ENCODE data around the gene MGAT1.

DNA sequence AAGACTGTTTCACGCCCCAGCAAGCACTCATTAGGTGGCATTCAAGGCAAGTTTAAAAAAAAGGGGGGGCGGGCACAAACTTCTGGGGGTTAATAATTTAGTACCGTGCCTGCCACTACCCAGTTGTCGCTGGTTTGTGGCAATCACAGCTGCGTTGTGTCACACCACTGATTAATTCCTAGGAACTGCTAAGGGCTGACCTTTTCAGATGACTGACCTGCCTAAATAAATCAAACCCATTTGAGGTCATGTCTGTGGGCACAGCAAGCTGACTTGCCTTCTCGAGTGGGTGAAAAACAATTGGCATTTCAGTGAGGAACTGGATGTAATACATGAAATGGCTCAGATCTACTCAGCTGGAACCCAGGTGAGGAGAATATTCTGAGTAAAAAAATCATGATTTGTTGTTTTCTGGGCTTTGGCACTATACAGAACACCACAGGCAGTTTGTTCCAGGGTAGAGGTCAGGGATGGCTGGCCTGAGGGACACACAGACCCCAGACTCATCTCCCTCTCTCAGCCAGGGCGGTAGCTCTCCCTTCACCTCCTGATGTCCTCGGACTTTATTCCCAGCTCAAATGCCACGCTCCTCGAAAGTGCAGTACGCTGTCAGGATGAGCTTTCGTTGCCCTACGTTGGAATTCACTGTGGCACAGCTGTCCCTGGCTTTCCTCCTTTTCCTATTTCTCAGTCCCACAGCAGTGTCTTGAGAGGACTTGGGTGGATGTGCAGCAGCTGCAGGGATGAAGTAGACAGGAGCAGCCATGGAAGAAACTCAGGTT is 15.5 kb upstream of the MGAT1 start:
- TF ChIP-seq CTCF (IDR thresholded peaks at IDR 0.05; ENCODE audit: borderline replicate concordance, extremely low read depth, low read length, poor library complexity, severe bottlenecking) (no peak), EZH2 (IDR thresholded peaks at IDR 0.05; ENCODE audit: borderline replicate concordance, low read depth, low read length, severe bottlenecking) (no peak)
